GM21515 (cell line): ENCODE results near the gene FKBP6.
"Not testable (repeated sequence)": the region's sequence is repeated elsewhere in the genome, so short reads cannot be mapped to it uniquely, and the experiment has no call there.

ENCODE experiments used
- ATAC-seq: cut with Tn5 transposase; IDR thresholded peaks from one replicate; pipeline ENCODE4 v1.9.1; 2021; ENCODE audit not compliant: unreplicated experiment

Gene FKBP6

GRCh38 chr7:73387908-73388414, 60.0 kb downstream of the FKBP6 start:
- no peak for ATAC-seq

DNA sequence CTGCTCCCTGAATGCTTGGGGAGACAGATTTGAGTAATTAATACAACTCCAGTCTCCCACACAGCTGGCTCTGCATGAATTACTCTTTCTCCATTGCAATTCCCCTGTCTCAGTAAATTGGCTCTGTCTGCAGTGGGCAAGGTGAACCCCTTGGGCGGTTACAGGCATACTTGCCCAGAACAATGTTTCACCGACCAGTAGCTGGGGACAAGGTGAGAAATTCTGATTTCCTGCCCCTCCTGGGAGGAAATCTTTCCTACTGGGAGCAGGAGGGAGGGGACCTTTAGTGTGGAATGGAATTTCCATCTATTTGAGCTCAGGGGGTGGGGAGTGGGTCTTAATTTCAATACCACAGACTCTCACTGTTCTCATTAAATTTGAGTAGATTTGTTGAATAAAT, 63.4 kb downstream of the FKBP6 start:
- no peak for ATAC-seq

GRCh38 chr7:73394422-73394821, 66.5 kb downstream of the FKBP6 start:
- no peak for ATAC-seq

DNA sequence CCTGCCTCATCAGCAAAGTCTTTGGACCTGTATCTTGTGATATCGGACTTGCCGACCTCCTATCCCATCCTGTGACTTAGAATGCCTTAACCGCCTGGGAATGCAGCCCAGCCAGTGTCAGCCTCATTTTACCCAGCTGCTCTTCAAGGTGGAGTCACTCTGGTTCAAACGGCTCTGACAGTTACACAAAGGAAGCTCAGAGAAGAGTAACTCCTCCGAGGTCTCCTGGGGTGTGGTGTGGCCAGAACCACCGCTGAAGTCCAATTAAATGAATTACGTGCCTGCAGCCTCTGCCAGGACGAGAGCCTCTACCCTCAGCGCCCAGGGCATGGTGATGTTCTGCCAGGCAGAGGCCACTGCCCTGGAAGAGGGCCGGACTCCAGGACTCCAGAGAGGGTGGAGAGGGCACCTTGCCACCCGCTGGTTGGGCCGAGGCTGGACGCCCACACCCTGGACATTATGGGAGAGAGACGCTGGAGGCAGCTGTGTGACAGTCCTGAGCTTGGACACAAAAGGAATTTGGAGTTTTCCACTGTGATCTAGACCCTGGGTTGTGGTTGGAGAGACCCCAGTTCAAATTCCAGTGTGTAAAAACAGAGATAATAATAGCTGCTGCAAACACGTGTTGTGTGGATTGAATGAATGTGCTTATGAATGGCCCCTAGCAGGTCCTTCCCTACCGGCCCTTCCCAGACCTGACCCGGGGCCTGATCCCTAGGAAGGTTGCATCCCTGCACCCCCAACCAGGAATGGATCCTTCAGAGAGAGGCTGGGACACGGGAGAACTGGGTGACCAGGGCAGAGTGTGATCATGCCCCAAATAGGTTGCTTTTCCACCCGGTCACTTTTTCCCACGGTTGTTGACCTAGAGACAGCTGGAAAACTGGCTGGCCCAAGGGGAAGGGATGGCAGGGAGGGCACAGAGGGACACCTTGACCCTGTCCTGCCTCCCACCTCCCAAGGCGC, 67.9 kb downstream of the FKBP6 start:
- ATAC-seq: no peak

DNA sequence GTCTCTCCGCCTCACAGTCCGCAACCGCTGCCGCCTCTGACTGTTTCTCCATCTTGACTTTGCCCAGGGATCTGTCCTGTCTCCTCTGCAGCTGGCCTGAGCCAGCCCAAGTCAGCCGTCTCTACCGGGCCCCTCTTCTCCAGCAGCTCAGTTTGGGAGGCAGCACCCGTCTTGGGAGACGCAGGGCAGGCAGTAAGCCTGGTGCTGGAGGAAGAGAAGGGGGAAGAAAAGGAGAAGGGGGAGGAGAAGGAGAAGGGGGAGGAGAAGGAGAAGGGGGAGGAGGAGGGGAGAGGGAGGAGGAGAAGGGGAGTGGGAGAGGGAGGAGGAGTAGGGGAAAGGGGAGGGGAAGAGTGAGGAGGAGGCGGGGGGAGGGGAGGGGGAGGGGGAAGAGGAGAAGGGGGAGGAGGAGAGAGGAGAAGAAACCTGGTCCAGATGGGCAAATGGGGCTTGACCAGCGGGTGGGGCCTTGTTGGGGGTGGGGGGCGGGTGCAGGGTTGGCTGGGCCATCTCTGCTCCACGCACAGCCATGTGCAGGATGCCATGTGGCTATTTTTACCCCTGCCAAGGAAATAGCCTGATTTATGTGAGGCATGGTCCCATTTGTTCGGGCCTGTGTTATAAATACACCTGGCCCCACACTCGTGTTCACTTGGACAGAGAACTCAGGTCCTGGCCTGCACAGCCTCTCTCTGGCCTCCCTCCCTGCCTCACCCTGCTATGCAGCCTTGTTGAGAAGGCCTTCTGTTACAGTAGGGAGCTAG, 69.7 kb downstream of the FKBP6 start:
- no peak for ATAC-seq

DNA sequence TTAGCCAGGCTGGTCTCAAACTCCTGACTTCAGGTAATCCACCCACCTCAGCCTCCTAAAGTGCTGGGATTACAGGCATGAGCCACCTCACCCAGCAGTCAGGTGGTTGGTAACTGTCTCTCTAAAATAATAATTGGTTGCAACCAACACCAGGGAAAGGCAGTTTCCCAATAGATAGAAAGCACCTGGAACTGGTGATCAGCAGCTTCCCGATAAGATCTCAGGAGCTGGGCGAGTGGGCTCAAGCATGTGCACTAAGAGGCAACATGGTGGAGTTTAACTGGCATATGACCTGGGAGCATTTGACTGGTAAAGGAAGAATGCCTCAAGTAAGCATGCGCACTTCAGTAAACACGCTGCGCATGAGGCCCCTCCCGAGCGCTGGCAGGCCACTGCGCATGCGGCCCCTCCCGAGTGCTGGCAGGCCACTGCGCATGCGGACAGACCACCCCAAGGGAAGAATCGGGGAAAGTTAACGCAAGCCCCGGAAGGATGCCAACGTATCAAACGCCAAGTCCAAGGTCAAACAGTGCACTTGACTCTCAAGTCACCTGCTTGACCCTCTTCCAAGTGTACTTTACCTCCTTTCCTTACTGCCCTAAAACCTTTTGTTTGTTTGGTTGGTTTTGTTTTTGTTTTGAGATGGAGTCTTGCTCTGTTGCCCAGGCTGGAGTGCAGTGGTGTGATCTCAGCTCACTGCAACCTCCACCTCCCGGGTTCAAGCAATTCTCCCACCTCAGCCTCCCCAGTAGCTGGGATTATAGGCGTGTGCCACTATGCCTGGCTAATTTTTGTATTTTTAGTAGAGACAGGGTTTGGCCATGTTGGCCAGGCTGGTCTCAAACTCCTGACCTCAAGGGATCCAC, 71.5 kb downstream of the FKBP6 start:
- ATAC-seq: not testable (repeated sequence)

DNA sequence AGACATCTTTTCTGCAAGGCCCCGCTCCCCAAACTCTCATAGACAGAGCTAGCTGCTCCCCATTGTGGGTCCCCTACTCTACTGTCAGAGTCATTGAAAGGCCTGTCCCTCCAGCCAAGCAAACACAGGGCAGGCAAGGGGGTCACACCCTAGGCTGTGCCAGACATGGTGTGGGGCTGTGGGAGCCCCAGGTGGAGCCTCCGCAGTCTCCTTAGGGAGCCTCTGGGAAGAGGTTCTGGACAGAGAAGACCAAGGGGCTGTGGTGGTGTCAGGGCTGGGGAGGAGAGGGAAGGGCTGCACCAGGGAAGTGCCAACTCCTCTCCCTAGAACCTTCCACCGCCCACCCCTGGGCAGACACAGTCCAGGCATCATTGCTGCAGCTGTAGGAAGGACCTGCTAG, 76.9 kb downstream of the FKBP6 start:
- not testable (repeated sequence) for ATAC-seq
